HFF-Myc (cell line): Measurements from ENCODE around the gene HMOX2.

Experiments
- DNase-seq: peaks from one replicate; pipeline ENCODE4 v3.0.0-alpha.2; 2011; ENCODE audit warnings: low read depth; ENCODE audit errors: extremely low read depth
- H3K4me3 ChIP-seq: replicated peaks from 2 replicates; pipeline ENCODE4 v1.5.1; 2011; ENCODE audit warnings: low read depth, mild to moderate bottlenecking, control low read depth, low read length
- CTCF ChIP-seq: IDR thresholded peaks from 2 replicates; pipeline ENCODE4 v1.5.1; 2012; ENCODE audit warnings: mild to moderate bottlenecking, low read depth, low read length, control low read depth; ENCODE audit errors: missing control alignments

Gene HMOX2

GRCh38 chr16:4475880-4476788 is at the start of gene HMOX2:
TSS of gene HMOX2 (plus strand) at chr16:4476398. CDS start at chr16:4505525, 29,127 bp downstream.
- DNase-seq = peak; percentile 66
- peak within 1 kb of the TSS; percentile 85 for H3K4me3 ChIP-seq
- TF ChIP-seq CTCF = peak; percentile 44

- TF ChIP-seq CTCF = no peak
- H3K4me3 ChIP-seq = peak overlapping the region; percentile 85
- no peak for DNase-seq
These were observed 49.4 kb upstream of the HMOX2 start for GRCh38 chr16:4426722-4427372.

GRCh38 chr16:4428500-4428899 is 47.7 kb upstream of the HMOX2 start:
- no peak for TF ChIP-seq CTCF
- no peak overlapping the region for H3K4me3 ChIP-seq
- DNase-seq = no peak

GRCh38 chr16:4431023-4431422 is 45.2 kb upstream of the HMOX2 start:
- H3K4me3 ChIP-seq = no peak overlapping the region
- TF ChIP-seq CTCF = no peak
- no peak for DNase-seq

GRCh38 chr16:4433228-4433627 is 43.0 kb upstream of the HMOX2 start:
- TF ChIP-seq CTCF = no peak
- H3K4me3 ChIP-seq = no peak overlapping the region
- no peak for DNase-seq

GRCh38 chr16:4433914-4434787 is 42.0 kb upstream of the HMOX2 start:
- DNase-seq = no peak
- H3K4me3 ChIP-seq = no peak overlapping the region
- no peak for TF ChIP-seq CTCF
